Mesangial cell (primary cell): Measurements from ENCODE around the gene SMG1. TPM values are rescaled to one million over a fixed set of nuclear protein-coding genes. Genes with fewer than 3 reads are reported as not detected.

Experiments
- total RNA-seq: library from RNA; depleted of rRNA; stranded (reverse); fragments of >200 nt; gene quantifications from 2 replicates; pipeline ENCODE4 v1.2.3, GENCODE V29; 2015

Gene SMG1
- 31.0 and 35.6 TPM in 2 replicates for total RNA-seq

DNA sequence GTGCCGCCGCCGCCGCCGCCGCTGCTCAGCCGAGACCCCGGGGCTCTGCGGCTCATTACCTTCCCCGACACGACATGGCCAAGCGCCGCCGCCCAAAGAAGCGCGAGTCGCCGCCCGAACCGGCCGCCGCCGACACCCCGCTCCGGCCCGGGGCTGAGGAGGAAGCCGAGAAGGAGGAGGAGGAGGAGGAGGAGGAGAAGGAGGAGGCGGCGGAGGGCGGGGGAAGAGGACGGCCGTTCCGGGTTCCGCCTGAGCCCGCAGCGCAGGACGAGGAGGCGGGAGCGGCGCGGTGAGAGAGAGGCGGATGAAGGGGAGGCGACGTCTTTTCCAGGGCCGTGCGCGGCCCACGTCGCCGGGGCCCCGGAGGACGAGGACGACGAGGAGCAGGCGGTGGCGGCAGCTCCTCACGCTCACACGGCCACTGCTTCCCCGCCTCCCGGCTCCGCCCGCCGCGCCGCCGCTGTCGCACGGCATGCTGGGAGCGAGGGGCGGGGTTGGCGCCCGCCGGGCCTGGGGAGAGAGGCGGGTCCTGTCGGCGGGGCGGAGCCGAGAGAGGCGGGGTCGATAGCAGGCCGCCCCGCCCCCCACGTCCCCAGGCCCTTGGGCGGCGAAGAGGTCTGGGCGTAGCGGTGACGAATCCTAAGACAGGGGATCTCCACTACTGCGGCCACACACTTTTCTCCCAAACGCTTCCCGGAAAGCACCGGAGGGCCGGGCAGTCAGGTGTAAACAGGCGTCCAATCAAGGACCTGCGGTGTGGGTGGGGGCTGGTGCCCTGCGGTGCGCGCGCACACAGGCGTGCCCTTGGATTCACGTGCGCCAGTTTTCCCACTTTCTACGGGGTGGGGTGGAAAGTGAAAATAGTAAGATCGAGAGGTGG, at the start of gene SMG1:
Gene SMG1, minus strand, starts transcription at position 423 of the 880 bp plus-strand sequence. Its CDS starts 367 bp downstream, at position 56.

GRCh38 chr16:18801145-18801972, 124.8 kb downstream of the SMG1 start, which contains the start of gene ARL6IP1:
TSS of gene ARL6IP1 (minus strand) at chr16:18801549. CDS start at chr16:18801466, 83 bp downstream.

DNA sequence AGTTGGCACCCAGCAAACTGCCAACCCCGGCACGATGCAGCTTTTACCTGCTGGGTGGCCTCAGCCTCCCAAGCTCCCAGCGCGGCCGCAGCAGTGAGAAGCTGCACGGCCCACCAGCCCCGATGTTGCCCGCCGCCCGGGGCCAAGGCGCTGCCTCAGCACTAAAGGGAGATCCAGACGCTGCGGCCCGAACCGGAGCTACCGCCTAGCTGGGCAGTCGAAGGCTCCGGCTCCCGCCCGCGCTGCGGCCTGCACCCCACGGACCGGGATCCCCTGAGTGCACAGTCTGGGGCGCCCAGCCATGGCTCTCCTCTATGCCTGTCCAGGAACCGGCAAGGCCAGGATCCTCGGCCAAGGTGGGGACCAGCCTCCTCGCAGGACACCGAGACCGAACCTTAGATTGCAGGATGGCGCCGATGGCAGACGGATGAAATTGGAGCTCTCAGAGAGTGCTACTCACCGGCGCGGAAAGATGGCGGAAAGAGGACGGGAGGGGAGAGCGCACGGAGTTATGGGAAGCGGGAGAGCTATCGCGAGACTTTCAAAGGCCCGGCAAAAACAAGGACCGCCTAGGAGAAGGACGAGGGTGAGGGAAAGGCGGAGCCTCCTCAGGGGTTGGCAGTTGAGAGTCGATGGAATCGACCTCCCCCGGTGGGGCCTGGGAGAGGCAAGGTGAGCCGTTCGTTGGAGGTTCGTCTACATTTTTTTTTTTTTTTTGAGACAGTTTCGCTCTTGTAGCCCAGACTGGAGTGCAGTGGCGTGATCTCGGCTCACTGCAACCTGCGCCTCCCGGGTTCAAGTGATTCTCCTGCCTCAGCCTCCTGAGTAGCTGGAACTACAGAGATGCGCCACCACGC, 136.1 kb downstream of the SMG1 start, which contains the start of gene RPS15A:
Gene RPS15A, minus strand, starts transcription at position 485 of the 857 bp plus-strand sequence. CDS start 1,221 bp downstream, outside the sequence.

Other genes starting within 250 kb of the SMG1 start
- gene RPS15A, start 136.1 kb downstream of the SMG1 start, total RNA-seq = 1,597 and 1,822 TPM in 2 replicates
- 153 and 402 TPM in 2 replicates for gene ARL6IP1, start 124.9 kb downstream of the SMG1 start, total RNA-seq
- 0.33 and 0.76 TPM in 2 replicates for gene TMC7, start 57.5 kb upstream of the SMG1 start, total RNA-seq
- 8.1 and 13.8 TPM in 2 replicates for gene COQ7, start 141.2 kb upstream of the SMG1 start, total RNA-seq
- gene ITPRIPL2, start 187.6 kb upstream of the SMG1 start, total RNA-seq = 26.9 and 47.7 TPM in 2 replicates
- gene SYT17, start 241.8 kb upstream of the SMG1 start, total RNA-seq = under 0.01 and 4.6 TPM in 2 replicates